H1 (cell line): ENCODE data around the gene FGF18. TPM values are rescaled to one million over a fixed set of nuclear protein-coding genes. Genes with fewer than 3 reads are reported as not detected.

Experiments
- CHD7 ChIP-seq: fragments of 300-600 bp; sonication (generic); IDR thresholded peaks from 2 replicates; pipeline ENCODE4 v1.7.1; 2012; ENCODE audit warnings: low read length, moderate library complexity, mild to moderate bottlenecking, inconsistent platforms; ENCODE audit not compliant: insufficient replicate concordance
- HDAC2 ChIP-seq, 2 experiments: fragments of 300-600 bp in 1 of 2; sonication (generic) in 1 of 2; IDR thresholded peaks; 2 replicates each; pipeline ENCODE4 v1.6.1; 2011 to 2012; ENCODE audit warnings: low read depth in 2 of 2, low read length in 2 of 2, mild to moderate bottlenecking in 2 of 2, moderate library complexity in 2 of 2, borderline replicate concordance in 1 of 2, inconsistent platforms in 1 of 2
- POLR2AphosphoS5 ChIP-seq: IDR thresholded peaks from 2 replicates; pipeline ENCODE4 v1.6.1; 2011; ENCODE audit warnings: low read depth, low read length
- RFX5 ChIP-seq: IDR thresholded peaks from 2 replicates; pipeline ENCODE4 v1.6.1; 2011; ENCODE audit warnings: low read depth, low read length, improper control_type of control experiment, borderline replicate concordance
- polyA plus RNA-seq, 7 experiments: library from polyadenylated mRNA; depleted of rRNA in 3 of 7; stranded (reverse) in 5 of 7; unstranded in 2 of 7; fragments of >200 nt in 5 of 7; fragments of 200-250 nt in 2 of 7; gene quantifications; 1 replicate in 5 of 7; 2 replicates in 1 of 7; 4 replicates in 1 of 7; pipeline versions ENCODE4 v1.2.1 to v1.2.3, GENCODE V29; 2011 to 2013; ENCODE audit warnings: missing spikeins in 2 of 7, mixed read lengths in 2 of 7
- total RNA-seq: library from RNA; stranded (reverse); fragmentation: NEBNext Ultra II Directional; extraction: Animal tissue kit (Norgen Biotek cat#: 25700); gene quantifications from 2 replicates; pipeline ENCODE4 v1.2.1, GENCODE V29; 2021

The FGF18 gene
- total and polyA plus RNA-seq, 2 of the 8 experiments (the other 6 are each of a cell fraction or from before 2014, with no cell fraction given), result 0.54 to 1.3 TPM

GRCh38 chr5:171499611-171500010 lies 80.2 kb downstream of the FGF18 start (continued):
- TF ChIP-seq POLR2AphosphoS5 (no peak), CHD7 (no peak), HDAC2 (IDR thresholded peaks at IDR 0.05; ENCODE audit: borderline replicate concordance in 1 of 2, low read depth in 2 of 2, low read length in 2 of 2) (no peak), RFX5 (no peak)
- TF ChIP-seq, all 59 proteins: peak for 0
